K562 (cell line): Measurements from ENCODE around the gene NUP160. TPM values are rescaled to one million over a fixed set of nuclear protein-coding genes. Genes with fewer than 3 reads are reported as not detected.

Source experiments
- BMI1 ChIP-seq: fragments of 150-350 bp; IDR thresholded peaks from 2 replicates; pipeline ENCODE4 v1.6.1; 2014; ENCODE audit warnings: low read length
- HNRNPK ChIP-seq: fragments of 200-400 bp; formaldehyde crosslinking; IDR thresholded peaks from one replicate; pipeline ENCODE4 v1.6.1; 2018; ENCODE audit warnings: mild to moderate bottlenecking, low read depth, low read length; ENCODE audit not compliant: poor library complexity, severe bottlenecking
- JUNB ChIP-seq: fragments of 450-650 bp; formaldehyde crosslinking; conservative IDR thresholded peaks from 2 replicates; pipeline ENCODE4 v1.4.0; 2020; ENCODE audit warnings: mild to moderate bottlenecking
- MTA3 ChIP-seq: fragments of 450-650 bp; formaldehyde crosslinking; IDR thresholded peaks from 2 replicates; pipeline ENCODE4 v1.6.1; 2017; ENCODE audit warnings: mild to moderate bottlenecking, borderline replicate concordance
- RBM34 ChIP-seq: fragments of 200-400 bp; formaldehyde crosslinking; IDR thresholded peaks from 2 replicates; pipeline ENCODE4 v1.6.1; 2018; ENCODE audit warnings: low read length, borderline replicate concordance; ENCODE audit not compliant: insufficient read depth
- TCF7L2 ChIP-seq: fragments of 150-350 bp; IDR thresholded peaks from 2 replicates; pipeline ENCODE4 v1.6.1; 2016; ENCODE audit warnings: low read depth, mild to moderate bottlenecking, low read length, moderate library complexity
- XRCC4 ChIP-seq: IDR thresholded peaks from one replicate; pipeline ENCODE4 v1.6.1; 2011; ENCODE audit not compliant: insufficient read depth, insufficient read length; ENCODE audit errors: extremely low read depth
- ZBTB5 ChIP-seq: fragments of 450-650 bp; IDR thresholded peaks from 2 replicates; pipeline ENCODE4 v1.6.1; 2017; ENCODE audit warnings: antibody characterized with exemption
- ZNF224 ChIP-seq: sonication (generic); formaldehyde crosslinking; IDR thresholded peaks from 2 replicates; pipeline ENCODE4 v1.8.0; 2022; ENCODE audit warnings: mild to moderate bottlenecking, missing genetic modification reagents
- ZNF3 ChIP-seq: fragments of 250-450 bp; sonication (Bioruptor Pico); IDR thresholded peaks from 2 replicates; pipeline ENCODE4 v1.5.0; 2021; ENCODE audit warnings: mild to moderate bottlenecking, moderate library complexity
- ZNF311 ChIP-seq: fragments of 250-450 bp; sonication (Bioruptor Pico); IDR thresholded peaks from 2 replicates; pipeline ENCODE4 v1.4.0; 2020; ENCODE audit warnings: mild to moderate bottlenecking, moderate library complexity
- ZNF395 ChIP-seq: fragments of 200-800 bp; sonication (Bioruptor generic); IDR thresholded peaks from 2 replicates; pipeline ENCODE4 v1.6.1; 2017; ENCODE audit warnings: missing genetic modification characterization, missing compliant biosample characterization
- ZNF507 ChIP-seq: conservative IDR thresholded peaks from 2 replicates; pipeline ENCODE4 v1.6.1; 2017; ENCODE audit warnings: missing genetic modification characterization, missing compliant biosample characterization
- ZSCAN32 ChIP-seq: fragments of 450-650 bp; formaldehyde crosslinking; IDR thresholded peaks from 2 replicates; pipeline ENCODE4 v1.4.0; 2020; ENCODE audit warnings: mild to moderate bottlenecking, moderate library complexity
- polyA plus RNA-seq, 8 experiments: library from polyadenylated mRNA; depleted of rRNA in 4 of 8; stranded (reverse) in 5 of 8; unstranded in 3 of 8; fragments of >200 nt; fragmentation: Nextera tagmentation in 2 of 8; fragmentation: Illumina TruSeq in 1 of 8; extraction: Ambion mirVana in 2 of 8; extraction: Trizol in 1 of 8; gene quantifications; 2 replicates each; pipeline versions ENCODE4 v1.2.1 to v1.2.3, GENCODE V29; 2011 to 2014; ENCODE audit warnings: inconsistent platforms in 1 of 8, missing spikeins in 1 of 8
- total RNA-seq, 7 experiments: library from RNA; depleted of rRNA in 6 of 7; stranded (reverse); fragments of >200 nt in 6 of 7; fragmentation: Illumina TruSeq in 2 of 7; extraction: Trizol in 2 of 7; gene quantifications; 2 replicates each; pipeline versions ENCODE4 v1.2.1 to v1.2.3, GENCODE V29; 2011 to 2021; ENCODE audit warnings: low replicate concordance in 1 of 7
- TF ChIP-seq, protein P1 (sequence below): fragments of 250-450 bp; sonication (Bioruptor Pico); IDR thresholded peaks from 2 replicates; pipeline ENCODE4 v1.4.0; 2020; ENCODE audit warnings: mild to moderate bottlenecking
- TF ChIP-seq, protein P2 (sequence below): fragments of 250-450 bp; sonication (Bioruptor Pico); IDR thresholded peaks from 2 replicates; pipeline ENCODE4 v1.5.0; 2020; ENCODE audit warnings: mild to moderate bottlenecking, borderline replicate concordance

Gene NUP160
- total and polyA plus RNA-seq, 9 of the 15 experiments (the other 6 are each of a cell fraction or from before 2014, with no cell fraction given) = 41.5 to 112 (median 65.0) TPM

- TF ChIP-seq, protein P1, sequence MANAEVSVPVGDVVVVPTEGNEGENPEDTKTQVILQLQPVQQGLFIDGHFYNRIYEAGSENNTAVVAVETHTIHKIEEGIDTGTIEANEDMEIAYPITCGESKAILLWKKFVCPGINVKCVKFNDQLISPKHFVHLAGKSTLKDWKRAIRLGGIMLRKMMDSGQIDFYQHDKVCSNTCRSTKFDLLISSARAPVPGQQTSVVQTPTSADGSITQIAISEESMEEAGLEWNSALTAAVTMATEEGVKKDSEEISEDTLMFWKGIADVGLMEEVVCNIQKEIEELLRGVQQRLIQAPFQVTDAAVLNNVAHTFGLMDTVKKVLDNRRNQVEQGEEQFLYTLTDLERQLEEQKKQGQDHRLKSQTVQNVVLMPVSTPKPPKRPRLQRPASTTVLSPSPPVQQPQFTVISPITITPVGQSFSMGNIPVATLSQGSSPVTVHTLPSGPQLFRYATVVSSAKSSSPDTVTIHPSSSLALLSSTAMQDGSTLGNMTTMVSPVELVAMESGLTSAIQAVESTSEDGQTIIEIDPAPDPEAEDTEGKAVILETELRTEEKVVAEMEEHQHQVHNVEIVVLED (CRISPR knock-in tag) = peak; percentile 78
- TF ChIP-seq, protein P2, sequence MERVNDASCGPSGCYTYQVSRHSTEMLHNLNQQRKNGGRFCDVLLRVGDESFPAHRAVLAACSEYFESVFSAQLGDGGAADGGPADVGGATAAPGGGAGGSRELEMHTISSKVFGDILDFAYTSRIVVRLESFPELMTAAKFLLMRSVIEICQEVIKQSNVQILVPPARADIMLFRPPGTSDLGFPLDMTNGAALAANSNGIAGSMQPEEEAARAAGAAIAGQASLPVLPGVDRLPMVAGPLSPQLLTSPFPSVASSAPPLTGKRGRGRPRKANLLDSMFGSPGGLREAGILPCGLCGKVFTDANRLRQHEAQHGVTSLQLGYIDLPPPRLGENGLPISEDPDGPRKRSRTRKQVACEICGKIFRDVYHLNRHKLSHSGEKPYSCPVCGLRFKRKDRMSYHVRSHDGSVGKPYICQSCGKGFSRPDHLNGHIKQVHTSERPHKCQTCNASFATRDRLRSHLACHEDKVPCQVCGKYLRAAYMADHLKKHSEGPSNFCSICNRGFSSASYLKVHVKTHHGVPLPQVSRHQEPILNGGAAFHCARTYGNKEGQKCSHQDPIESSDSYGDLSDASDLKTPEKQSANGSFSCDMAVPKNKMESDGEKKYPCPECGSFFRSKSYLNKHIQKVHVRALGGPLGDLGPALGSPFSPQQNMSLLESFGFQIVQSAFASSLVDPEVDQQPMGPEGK (CRISPR knock-in tag) = no peak
- TF ChIP-seq RBM34 (no peak), ZBTB5 (no peak), TCF7L2 (no peak), XRCC4 (no peak), ZNF507 (tag) (no peak), ZSCAN32 (no peak), BMI1 (no peak), ZNF395 (CRISPR knock-in tag) (peak; percentile 36; the same call in 1 of the 2 replicates), HNRNPK (no peak), ZNF311 (CRISPR knock-in tag) (no peak), JUNB (no peak), ZNF3 (no peak), MTA3 (no peak), ZNF224 (CRISPR knock-in tag) (no peak)
Measured at GRCh38 chr11:47847892-47848699, at the start of gene NUP160 (continued).
